GM18868 (cell line): ENCODE results near the gene POGZ.

Experiments used
- ATAC-seq: cut with Tn5 transposase; IDR thresholded peaks from one replicate; pipeline ENCODE4 v1.9.1; 2021; ENCODE audit warnings: mild to moderate bottlenecking, moderate library complexity; ENCODE audit not compliant: unreplicated experiment

Gene POGZ

GRCh38 chr1:151459331-151460046 lies at the start of gene POGZ:
Gene POGZ (minus strand): TSS chr1:151459494. CDS start chr1:151442204, 17,290 bp downstream.
- peak; percentile 67 for ATAC-seq

GRCh38 chr1:151508833-151509232 lies 49.5 kb upstream of the POGZ start:
- no peak for ATAC-seq

GRCh38 chr1:151504759-151505158 lies 45.5 kb upstream of the POGZ start:
- no peak for ATAC-seq

GRCh38 chr1:151504252-151504651 lies 45.0 kb upstream of the POGZ start:
- no peak for ATAC-seq

- ATAC-seq, result no peak
Measured at GRCh38 chr1:151502859-151503780, 43.8 kb upstream of the POGZ start.

GRCh38 chr1:151502035-151502700 lies 42.9 kb upstream of the POGZ start:
- ATAC-seq, result no peak

- ATAC-seq, result no peak
Measured at GRCh38 chr1:151501474-151501873, 42.2 kb upstream of the POGZ start.

- no peak for ATAC-seq
Measured at GRCh38 chr1:151499930-151500329, 40.6 kb upstream of the POGZ start.

- ATAC-seq, result no peak
Measured at GRCh38 chr1:151499365-151499764, 40.1 kb upstream of the POGZ start.

GRCh38 chr1:151495316-151495715 lies 36.0 kb upstream of the POGZ start:
- no peak for ATAC-seq

- ATAC-seq, result peak; percentile 48
Measured at GRCh38 chr1:151494741-151495281, 35.5 kb upstream of the POGZ start.

GRCh38 chr1:151493042-151493441 lies 33.7 kb upstream of the POGZ start:
- no peak for ATAC-seq

GRCh38 chr1:151492120-151492519 lies 32.8 kb upstream of the POGZ start:
- no peak for ATAC-seq

GRCh38 chr1:151491641-151492040 lies 32.3 kb upstream of the POGZ start:
- no peak for ATAC-seq

GRCh38 chr1:151486557-151486956 lies 27.3 kb upstream of the POGZ start:
- no peak for ATAC-seq

GRCh38 chr1:151485685-151486255 lies 26.5 kb upstream of the POGZ start:
- ATAC-seq, result no peak

- no peak for ATAC-seq
Measured at GRCh38 chr1:151482017-151482416, 22.7 kb upstream of the POGZ start.

- no peak for ATAC-seq
Measured at GRCh38 chr1:151479462-151479861, 20.2 kb upstream of the POGZ start.

GRCh38 chr1:151478923-151479322 lies 19.6 kb upstream of the POGZ start:
- ATAC-seq, result no peak

GRCh38 chr1:151478140-151478812 lies 19.0 kb upstream of the POGZ start:
- ATAC-seq, result no peak
